Inferior parietal cortex (tissue), 1 donor: ENCODE results near the gene ST14.

Experiments
- DNase-seq: peaks from one replicate; pipeline ENCODE4 v3.0.0-alpha.2; 2016; ENCODE audit errors: extremely low spot score

The ST14 gene

GRCh38 chr11:130208241-130209127 lies 48.9 kb downstream of the ST14 start:
- no peak for DNase-seq

GRCh38 chr11:130209128-130209932 lies 49.7 kb downstream of the ST14 start:
- no peak for DNase-seq

- no peak for DNase-seq
These were observed 50.6 kb downstream of the ST14 start for GRCh38 chr11:130209954-130210854.

GRCh38 chr11:130211144-130211543 lies 51.6 kb downstream of the ST14 start:
- DNase-seq: no peak

GRCh38 chr11:130211781-130212401 lies 52.3 kb downstream of the ST14 start:
- no peak for DNase-seq

GRCh38 chr11:130212431-130212961 lies 52.9 kb downstream of the ST14 start:
- no peak for DNase-seq

- peak; percentile 76 for DNase-seq
These were observed 53.8 kb downstream of the ST14 start for GRCh38 chr11:130213143-130213978.

GRCh38 chr11:130213979-130214281 lies 54.3 kb downstream of the ST14 start:
- DNase-seq: no peak

GRCh38 chr11:130214861-130215530 lies 55.4 kb downstream of the ST14 start:
- no peak for DNase-seq

GRCh38 chr11:130215531-130216220 lies 56.1 kb downstream of the ST14 start:
- no peak for DNase-seq

- DNase-seq: no peak
These were observed 56.6 kb downstream of the ST14 start for GRCh38 chr11:130216221-130216550.

- no peak for DNase-seq
These were observed 57.1 kb downstream of the ST14 start for GRCh38 chr11:130216591-130217132.

GRCh38 chr11:130217133-130218031 lies 57.8 kb downstream of the ST14 start:
- DNase-seq: no peak

- no peak for DNase-seq
These were observed 59.0 kb downstream of the ST14 start for GRCh38 chr11:130218501-130219070.

- DNase-seq: no peak
These were observed 59.6 kb downstream of the ST14 start for GRCh38 chr11:130219148-130219547.

GRCh38 chr11:130220311-130221035 lies 60.9 kb downstream of the ST14 start:
- peak; percentile 9 for DNase-seq
